Activated CD8-positive, alpha-beta memory T cell treated with anti-CD3 and anti-CD28 coated beads, Interleukin-2, amount 50 U/mL, for 4 hours (primary cell): ENCODE data around the gene PTPRD.
"Not testable (repeated sequence)": the region's sequence is repeated elsewhere in the genome, so short reads cannot be mapped to it uniquely, and the experiment has no call there.

Experiments
- DNase-seq: peaks from one replicate; pipeline ENCODE4 v3.0.0-alpha.2; 2020

The PTPRD gene

GRCh38 chr9:9949978-9950377 lies 662.8 kb downstream of the PTPRD start:
- no peak for DNase-seq

GRCh38 chr9:9949368-9949767 lies 663.4 kb downstream of the PTPRD start:
- no peak for DNase-seq

GRCh38 chr9:9945966-9946365 lies 666.8 kb downstream of the PTPRD start:
- no peak for DNase-seq

GRCh38 chr9:9942764-9943424 lies 669.9 kb downstream of the PTPRD start:
- peak; percentile 40 for DNase-seq

GRCh38 chr9:9938432-9938831 lies 674.4 kb downstream of the PTPRD start:
- DNase-seq = no peak

GRCh38 chr9:9931464-9931863 lies 681.3 kb downstream of the PTPRD start:
- DNase-seq = not testable (repeated sequence)

GRCh38 chr9:9924376-9924775 lies 688.4 kb downstream of the PTPRD start:
- no peak for DNase-seq

DNA sequence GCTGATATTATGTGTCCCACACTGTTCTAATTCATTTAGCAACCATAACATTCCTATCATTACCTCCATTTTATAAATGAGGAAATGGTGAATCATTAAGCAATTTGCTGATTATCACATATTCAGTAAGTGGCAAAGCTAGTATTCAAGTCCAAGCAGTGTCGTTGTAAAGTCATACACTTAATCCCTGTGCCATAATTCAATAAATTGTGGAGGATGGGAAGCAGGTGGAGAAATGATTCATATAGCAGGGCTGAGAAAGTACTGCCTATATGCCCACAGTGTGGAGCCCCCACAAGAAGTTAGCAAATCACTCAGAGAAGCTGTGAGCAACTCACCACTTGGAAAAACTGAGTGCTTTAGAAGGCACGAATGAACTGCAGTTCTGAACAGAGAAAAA lies 691.0 kb downstream of the PTPRD start:
- DNase-seq = no peak

- no peak for DNase-seq
Measured at GRCh38 chr9:9920425-9921060, 692.3 kb downstream of the PTPRD start.

- no peak for DNase-seq
Measured at GRCh38 chr9:9919174-9919775, 693.5 kb downstream of the PTPRD start.

DNA sequence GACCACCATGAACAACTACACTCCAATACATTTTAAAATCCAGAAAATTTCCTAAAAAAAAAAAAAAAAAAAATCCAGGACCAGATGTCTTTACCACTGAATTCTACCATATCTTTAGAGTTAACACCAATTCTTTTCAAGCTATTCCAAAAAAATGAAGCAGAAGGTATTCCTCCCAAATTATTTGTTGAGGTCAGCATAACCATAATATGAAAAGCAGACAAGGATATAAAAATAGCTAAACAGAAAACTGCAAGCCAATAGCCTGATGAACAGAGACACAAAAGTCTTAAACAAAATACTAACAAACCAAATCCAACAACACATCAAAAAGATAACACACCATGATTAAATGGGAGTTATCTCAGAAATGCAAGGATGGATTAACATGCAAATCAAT lies 695.4 kb downstream of the PTPRD start:
- DNase-seq = no peak

- DNase-seq = no peak
Measured at GRCh38 chr9:9914174-9914573, 698.6 kb downstream of the PTPRD start.

- DNase-seq = no peak
Measured at GRCh38 chr9:9913276-9913832, 699.4 kb downstream of the PTPRD start.

GRCh38 chr9:9912459-9912858 lies 700.3 kb downstream of the PTPRD start:
- DNase-seq = no peak

DNA sequence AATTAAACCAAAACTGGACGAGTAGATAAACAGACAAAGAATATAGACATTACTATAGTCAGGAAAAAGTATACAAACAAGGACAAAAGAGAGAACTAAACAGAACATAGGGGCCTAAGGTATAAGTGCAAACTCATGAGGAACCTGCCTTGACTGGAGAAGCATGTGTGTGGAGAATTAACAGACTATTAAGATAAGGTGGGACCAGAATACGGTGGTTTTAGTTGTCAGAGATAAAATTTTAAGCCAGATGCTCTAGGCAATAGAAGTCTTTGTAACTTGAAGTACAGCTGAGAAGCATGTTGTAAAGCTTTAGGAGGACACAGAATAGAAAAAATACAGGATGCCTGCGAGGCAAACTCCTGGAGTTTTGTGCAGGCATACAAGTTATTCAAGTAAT lies 707.1 kb downstream of the PTPRD start:
- DNase-seq = no peak

DNA sequence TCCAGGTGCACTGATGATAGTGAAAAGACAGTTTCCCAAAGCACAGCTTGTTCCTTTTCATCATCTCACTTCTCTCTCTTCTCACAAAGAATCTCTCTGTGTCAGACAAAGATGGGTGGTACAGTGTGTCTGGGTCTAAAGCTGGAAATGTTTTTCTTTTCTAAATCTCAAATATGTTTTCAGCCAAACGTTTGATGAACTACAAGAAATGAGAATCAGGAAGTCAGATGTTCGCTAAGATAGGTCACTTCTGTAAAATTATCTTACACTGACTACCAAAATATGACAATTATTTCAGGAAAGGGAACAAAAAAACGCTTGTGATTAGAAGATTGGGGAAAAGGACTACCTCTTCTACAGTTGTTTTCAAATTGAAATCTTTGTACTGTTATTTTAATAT lies 708.8 kb downstream of the PTPRD start:
- DNase-seq = no peak

DNA sequence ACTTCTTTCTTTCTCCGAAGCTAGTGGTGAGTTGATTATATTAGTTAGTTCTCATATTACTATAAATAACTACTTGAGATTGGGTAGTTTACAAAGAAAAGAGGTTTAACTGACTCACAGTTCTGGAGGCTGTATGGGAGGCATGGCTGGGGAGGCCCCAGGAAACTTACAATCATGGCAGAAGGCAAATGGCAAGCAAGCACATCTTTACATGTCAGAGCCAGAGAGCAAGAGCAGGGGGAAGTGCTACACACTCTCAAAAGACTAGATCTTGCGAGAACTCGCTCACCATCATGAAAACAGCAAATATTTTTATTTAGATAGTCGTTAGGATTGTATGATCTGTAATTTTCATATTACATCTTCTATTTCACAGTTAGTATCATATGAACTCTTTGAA lies 711.2 kb downstream of the PTPRD start:
- no peak for DNase-seq

DNA sequence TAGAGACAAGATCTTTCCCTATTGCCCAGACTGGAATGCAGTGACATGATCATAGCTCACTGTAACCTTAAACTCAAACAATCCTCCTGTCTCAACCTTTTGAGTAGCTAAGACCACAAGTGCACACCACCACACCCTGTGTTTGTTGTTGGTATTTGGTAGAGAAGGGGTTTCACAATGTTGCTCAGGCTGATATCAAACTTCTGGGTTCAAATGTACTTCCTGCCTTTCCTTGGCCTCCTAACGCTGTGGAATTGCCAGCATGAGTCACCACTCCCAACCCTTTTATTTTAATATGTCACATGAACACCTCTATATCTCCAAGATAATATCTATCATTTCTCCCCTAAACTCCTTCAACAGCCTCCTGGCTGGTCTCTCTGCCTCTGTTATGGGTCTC lies 719.0 kb downstream of the PTPRD start:
- no peak for DNase-seq

DNA sequence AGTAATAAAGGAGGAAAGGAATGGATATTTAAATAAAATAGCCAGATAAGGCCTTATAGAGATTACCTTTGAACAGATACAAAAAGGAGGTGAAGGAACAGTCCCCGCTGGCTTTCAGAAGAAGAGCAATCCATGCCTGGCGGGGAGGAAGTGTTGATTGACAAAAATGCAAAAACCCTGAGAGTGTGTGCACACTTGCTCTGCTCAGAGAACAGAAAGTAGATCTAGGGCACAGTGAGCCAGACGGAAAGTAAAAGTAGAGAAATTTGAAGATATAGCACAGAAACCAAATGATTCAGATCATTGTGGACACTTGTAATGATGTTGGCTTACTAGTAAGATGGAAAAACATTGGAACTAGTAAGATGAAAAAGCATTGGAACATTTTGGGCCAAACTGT lies 720.6 kb downstream of the PTPRD start:
- no peak for DNase-seq

GRCh38 chr9:9881692-9882091 lies 731.1 kb downstream of the PTPRD start:
- DNase-seq = no peak

GRCh38 chr9:9874270-9874669 lies 738.5 kb downstream of the PTPRD start:
- DNase-seq = no peak

GRCh38 chr9:9862235-9862810 lies 750.5 kb downstream of the PTPRD start:
- DNase-seq = no peak

DNA sequence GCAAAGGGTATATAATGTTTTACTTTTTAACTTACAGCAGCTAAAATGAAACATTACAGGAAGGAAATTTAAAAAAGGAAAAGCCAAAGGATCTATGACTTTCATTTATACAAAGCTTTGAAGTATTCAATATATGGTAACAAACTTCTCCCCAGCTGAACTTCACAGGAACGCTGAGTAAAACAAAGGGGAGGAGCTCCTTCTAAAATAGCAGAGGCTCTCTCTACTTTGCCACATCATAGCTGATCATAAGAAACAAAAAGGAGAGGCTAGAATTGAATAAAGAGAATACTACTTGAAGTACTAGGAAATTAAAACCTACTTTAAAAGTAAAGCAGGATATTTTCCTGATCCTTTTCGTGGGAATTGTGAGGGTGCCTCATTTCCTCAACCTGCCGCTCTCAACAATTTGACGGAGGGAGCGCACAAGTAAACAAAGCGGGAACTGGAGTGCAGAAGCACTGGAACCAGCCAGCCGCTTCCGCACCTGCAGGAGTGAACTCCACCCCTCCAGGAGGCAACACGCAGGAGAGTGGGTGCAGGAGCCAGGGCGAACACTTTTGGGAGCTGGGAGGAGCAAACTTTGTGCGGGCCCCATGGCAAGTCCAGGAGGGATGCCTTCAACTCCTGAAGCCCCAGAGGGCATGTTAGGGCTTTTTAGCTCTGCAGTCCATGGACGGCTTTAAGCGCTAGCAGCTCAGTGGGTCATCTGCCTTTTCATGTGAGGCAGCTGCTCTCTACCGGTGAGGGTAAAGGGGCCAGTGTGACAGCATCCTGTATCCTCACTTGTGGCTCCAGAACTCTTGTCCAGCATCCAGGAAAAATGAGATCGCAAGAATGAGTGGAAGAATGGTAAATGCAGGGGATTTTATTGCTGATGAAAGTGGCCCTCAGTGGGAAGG lies 757.4 kb downstream of the PTPRD start:
- no peak for DNase-seq
